HepG2 (cell line): ENCODE data around the gene ARHGEF1. TPM values are rescaled to one million over a fixed set of nuclear protein-coding genes. Genes with fewer than 3 reads are reported as not detected.

Experiments used
- FOXA1 ChIP-seq, 2 experiments: fragments of 450-650 bp in 1 of 2; sonication (generic) in 1 of 2; formaldehyde crosslinking in 1 of 2; IDR thresholded peaks; 2 replicates each; pipeline versions ENCODE4 v1.4.0 to v1.6.1; 2016 to 2020; ENCODE audit warnings: missing genetic modification reagents in 1 of 2
- GATAD1 ChIP-seq: IDR thresholded peaks from 2 replicates; pipeline ENCODE4 v1.6.1; 2016; ENCODE audit warnings: missing genetic modification reagents, missing compliant biosample characterization
- GRHL1 ChIP-seq: sonication (generic); formaldehyde crosslinking; conservative IDR thresholded peaks from 2 replicates; pipeline ENCODE4 v1.8.0; 2022; ENCODE audit warnings: missing genetic modification reagents
- HNF4A ChIP-seq: sonication (generic); formaldehyde crosslinking; IDR thresholded peaks from 2 replicates; pipeline ENCODE4 v1.4.0; 2020; ENCODE audit warnings: missing genetic modification reagents
- MAFG ChIP-seq: sonication (generic); formaldehyde crosslinking; IDR thresholded peaks from 2 replicates; pipeline ENCODE4 v1.5.1; 2020; ENCODE audit warnings: mild to moderate bottlenecking, missing genetic modification reagents
- MNT ChIP-seq: fragments of 450-650 bp; IDR thresholded peaks from 2 replicates; pipeline ENCODE4 v1.6.1; 2016
- SOX13 ChIP-seq, 3 experiments: fragments of 450-650 bp in 1 of 3; sonication (generic) in 1 of 3; formaldehyde crosslinking in 1 of 3; IDR thresholded peaks in 2 of 3; conservative IDR thresholded peaks in 1 of 3; 2 replicates each; pipeline versions ENCODE4 v1.5.0 to v1.6.1; 2016 to 2020; ENCODE audit warnings: antibody characterized with exemption in 1 of 3, mild to moderate bottlenecking in 1 of 3, missing compliant biosample characterization in 1 of 3, missing genetic modification reagents in 1 of 3, moderate library complexity in 1 of 3
- SUZ12 ChIP-seq: fragments of 150-350 bp; IDR thresholded peaks from 2 replicates; pipeline ENCODE4 v1.6.1; 2014; ENCODE audit warnings: low read depth, low read length
- TCF7L2 ChIP-seq: IDR thresholded peaks from 2 replicates; pipeline ENCODE4 v1.6.1; 2011; ENCODE audit warnings: mild to moderate bottlenecking, low read depth, low read length, moderate library complexity
- TEF ChIP-seq: sonication (generic); formaldehyde crosslinking; IDR thresholded peaks from 2 replicates; pipeline ENCODE4 v1.5.0; 2020; ENCODE audit warnings: missing genetic modification reagents
- ZBTB10 ChIP-seq: sonication (generic); formaldehyde crosslinking; IDR thresholded peaks from 2 replicates; pipeline ENCODE4 v1.4.0; 2020; ENCODE audit warnings: missing genetic modification reagents, borderline replicate concordance
- ZBTB39 ChIP-seq: sonication (generic); formaldehyde crosslinking; IDR thresholded peaks from 2 replicates; pipeline ENCODE4 v1.5.0; 2020; ENCODE audit warnings: missing genetic modification reagents
- ZNF12 ChIP-seq: sonication (generic); formaldehyde crosslinking; IDR thresholded peaks from 2 replicates; pipeline ENCODE4 v1.5.0; 2020; ENCODE audit warnings: missing genetic modification reagents
- ZNF20 ChIP-seq: sonication (generic); formaldehyde crosslinking; IDR thresholded peaks from 2 replicates; pipeline ENCODE4 v1.4.0; 2020; ENCODE audit warnings: mild to moderate bottlenecking, moderate library complexity, missing genetic modification reagents
- ZNF205 ChIP-seq: IDR thresholded peaks from 2 replicates; pipeline ENCODE4 v1.6.1; 2018; ENCODE audit warnings: missing biosample characterization, missing genetic modification reagents
- ZNF496 ChIP-seq: sonication (generic); formaldehyde crosslinking; IDR thresholded peaks from 2 replicates; pipeline ENCODE4 v1.8.1; 2023; ENCODE audit warnings: mild to moderate bottlenecking, moderate library complexity, missing genetic modification reagents; ENCODE audit not compliant: insufficient replicate concordance
- ZNF530 ChIP-seq: sonication (generic); formaldehyde crosslinking; IDR thresholded peaks from 2 replicates; pipeline ENCODE4 v1.5.0; 2020; ENCODE audit warnings: low read depth, mild to moderate bottlenecking, missing genetic modification reagents
- ZNF572 ChIP-seq: sonication (generic); formaldehyde crosslinking; IDR thresholded peaks from 2 replicates; pipeline ENCODE4 v1.5.1; 2020; ENCODE audit warnings: mild to moderate bottlenecking, missing genetic modification reagents
- ZNF83 ChIP-seq: sonication (generic); formaldehyde crosslinking; IDR thresholded peaks from 2 replicates; pipeline ENCODE4 v1.4.0; 2020; ENCODE audit warnings: missing genetic modification reagents, mild to moderate bottlenecking, borderline replicate concordance
- polyA plus RNA-seq, 8 experiments: library from polyadenylated mRNA; depleted of rRNA in 3 of 8; stranded (reverse) in 7 of 8; unstranded in 1 of 8; fragments of >200 nt; fragmentation: Illumina TruSeq in 4 of 8; extraction: Trizol in 4 of 8; gene quantifications; 2 replicates each; pipeline versions ENCODE4 v1.2.1 to v1.2.3, GENCODE V29; 2011 to 2016; ENCODE audit warnings: low read depth in 4 of 8, missing spikeins in 1 of 8, mixed read lengths in 1 of 8; ENCODE audit not compliant: insufficient read depth in 1 of 8
- total RNA-seq, 5 experiments: library from RNA; depleted of rRNA; stranded (reverse); fragments of >200 nt; fragmentation: Illumina TruSeq; extraction: Trizol; gene quantifications; 2 replicates each; pipeline ENCODE4 v1.2.3, GENCODE V29; 2016; ENCODE audit warnings: low read depth in 1 of 5

The ARHGEF1 gene
- total and polyA plus RNA-seq, 2 of the 13 experiments (the other 11 are each of a cell fraction or from before 2014, with no cell fraction given), result 33.7 to 34.7 TPM

GRCh38 chr19:41883821-41884733, 1.1 kb downstream of the ARHGEF1 start (continued):
- peak; percentile 92 for TF ChIP-seq GATAD1
- peak; percentile 92 for TF ChIP-seq ZBTB10
- TF ChIP-seq TCF7L2, result no peak
- no peak for TF ChIP-seq ZNF530 (CRISPR knock-in tag)
- TF ChIP-seq ZNF12, result no peak
- no peak for TF ChIP-seq MAFG (CRISPR knock-in tag)
- TF ChIP-seq TEF, result no peak
- TF ChIP-seq HNF4A (CRISPR knock-in tag), result peak; percentile 69
- no peak for TF ChIP-seq MNT
- no peak for TF ChIP-seq SUZ12
- no peak for TF ChIP-seq ZNF20 (CRISPR knock-in tag)
- TF ChIP-seq SOX13 (IDR thresholded peaks at IDR 0.05), result no peak
- peak in 1 of 2 experiments; percentile 58; a peak in 2 of 4 replicates for TF ChIP-seq SOX13 (CRISPR knock-in tag; conservative IDR thresholded peaks at IDR 0.05 in 1 of 2, IDR thresholded peaks at IDR 0.05 in 1 of 2)
- no peak for TF ChIP-seq FOXA1 (IDR thresholded peaks at IDR 0.05)
- no peak; the same call in 1 of the 2 replicates for TF ChIP-seq FOXA1 (CRISPR knock-in tag; IDR thresholded peaks at IDR 0.05)
- TF ChIP-seq ZBTB39 (CRISPR knock-in tag), result no peak
- TF ChIP-seq GRHL1 (CRISPR knock-in tag), result no peak
- no peak for TF ChIP-seq ZNF572 (CRISPR knock-in tag)
- no peak for TF ChIP-seq ZNF496 (CRISPR knock-in tag)
- peak; percentile 82; the same call in 1 of the 2 replicates for TF ChIP-seq ZNF205
- no peak for TF ChIP-seq ZNF83
